WTC11 (cell line): ENCODE data around the gene ZBTB20. TPM values are rescaled to one million over a fixed set of nuclear protein-coding genes. Genes with fewer than 3 reads are reported as not detected.

Experiments
- ATAC-seq: fragments of 200-7000 bp; cut with Tn5 transposase; 2 replicates; pipeline ENCODE4 v1.10.0; 2021; ENCODE audit warnings: mild to moderate bottlenecking, moderate library complexity
- CTCF ChIA-PET: fragments of 300-600 bp; sonication (Branson Sonifier 250); formaldehyde crosslinking; loops from one replicate; lab custom pipeline; 2021; ENCODE audit warnings: antibody characterized with exemption; lab: Charles Lee
- POLR2A ChIA-PET: fragments of 350-600 bp; sonication (Branson Sonifier 250); formaldehyde crosslinking; loops from one replicate; lab custom pipeline; 2021; ENCODE audit warnings: antibody characterized with exemption; lab: Charles Lee
- DNase-seq: peaks from one replicate; pipeline ENCODE4 v3.0.0; 2021; ENCODE audit warnings: low spot score
- H3K27ac Mint-ChIP-seq: 2 replicates; pipeline ENCODE4 v1.8.0; 2021; ENCODE audit warnings: mixed read lengths
- H3K27me3 Mint-ChIP-seq: 2 replicates; pipeline ENCODE4 v1.8.0; 2021; ENCODE audit warnings: low read depth, mild to moderate bottlenecking, moderate library complexity, mixed read lengths
- H3K36me3 Mint-ChIP-seq: 2 replicates; pipeline ENCODE4 v1.8.0; 2021; ENCODE audit warnings: mixed read lengths
- H3K4me1 Mint-ChIP-seq: 2 replicates; pipeline ENCODE4 v1.8.0; 2022; ENCODE audit warnings: mixed read lengths
- H3K4me3 Mint-ChIP-seq: 2 replicates; pipeline ENCODE4 v1.8.0; 2021; ENCODE audit warnings: mild to moderate bottlenecking, moderate library complexity, mixed read lengths
- H3K9me3 Mint-ChIP-seq: 2 replicates; pipeline ENCODE4 v1.8.0; 2021; ENCODE audit warnings: mixed read lengths
- ATF3 ChIP-seq: sonication (generic); formaldehyde crosslinking; conservative IDR thresholded peaks from 2 replicates; pipeline ENCODE4 v1.8.1; 2022; ENCODE audit warnings: mild to moderate bottlenecking, missing genetic modification reagents
- CTCF ChIP-seq: fragments of 200-600 bp; IDR thresholded peaks from 2 replicates; pipeline ENCODE4 v1.8.0; 2022; ENCODE audit warnings: antibody characterized with exemption
- ELF4 ChIP-seq: sonication (generic); formaldehyde crosslinking; IDR thresholded peaks from 2 replicates; pipeline ENCODE4 v1.8.1; 2022; ENCODE audit warnings: low read depth, mild to moderate bottlenecking, moderate library complexity, missing genetic modification reagents
- ERG ChIP-seq: fragments of 250-450 bp; sonication (Bioruptor Pico); IDR thresholded peaks from 2 replicates; pipeline ENCODE4 v1.8.0; 2021; ENCODE audit warnings: mild to moderate bottlenecking
- ESRRA ChIP-seq: sonication (generic); formaldehyde crosslinking; IDR thresholded peaks from 2 replicates; pipeline ENCODE4 v1.8.1; 2022; ENCODE audit warnings: mild to moderate bottlenecking, missing genetic modification reagents, borderline replicate concordance
- GRHL2 ChIP-seq: fragments of 250-450 bp; sonication (Bioruptor Pico); IDR thresholded peaks from 2 replicates; pipeline ENCODE4 v1.8.0; 2022; ENCODE audit warnings: mild to moderate bottlenecking, moderate library complexity; ENCODE audit not compliant: insufficient replicate concordance, severe bottlenecking
- MAX ChIP-seq: sonication (generic); formaldehyde crosslinking; IDR thresholded peaks from 2 replicates; pipeline ENCODE4 v1.8.0; 2022; ENCODE audit warnings: mild to moderate bottlenecking, missing genetic modification reagents
- NFYB ChIP-seq: sonication (generic); formaldehyde crosslinking; conservative IDR thresholded peaks from 2 replicates; pipeline ENCODE4 v1.8.0; 2022; ENCODE audit warnings: low read depth, missing genetic modification reagents
- NR1H2 ChIP-seq: sonication (generic); formaldehyde crosslinking; IDR thresholded peaks from 2 replicates; pipeline ENCODE4 v1.9.0; 2021; ENCODE audit warnings: mild to moderate bottlenecking, moderate library complexity, missing genetic modification reagents
- OVOL2 ChIP-seq: fragments of 250-450 bp; sonication (Bioruptor Pico); IDR thresholded peaks from 2 replicates; pipeline ENCODE4 v1.9.0; 2021; ENCODE audit warnings: mild to moderate bottlenecking, borderline replicate concordance
- PRDM15 ChIP-seq: sonication (generic); formaldehyde crosslinking; IDR thresholded peaks from 2 replicates; pipeline ENCODE4 v1.8.0; 2022; ENCODE audit warnings: missing genetic modification reagents
- TCF7 ChIP-seq: sonication (generic); formaldehyde crosslinking; IDR thresholded peaks from 2 replicates; pipeline ENCODE4 v1.8.0; 2022; ENCODE audit warnings: mild to moderate bottlenecking, low read depth, missing genetic modification reagents, moderate library complexity
- ZBTB21 ChIP-seq: sonication (generic); formaldehyde crosslinking; IDR thresholded peaks from 2 replicates; pipeline ENCODE4 v1.8.1; 2023; ENCODE audit warnings: mild to moderate bottlenecking, missing genetic modification reagents, borderline replicate concordance
- ZBTB43 ChIP-seq: sonication (generic); formaldehyde crosslinking; IDR thresholded peaks from 2 replicates; pipeline ENCODE4 v1.8.1; 2023; ENCODE audit warnings: mild to moderate bottlenecking, missing genetic modification reagents
- ZNF219 ChIP-seq: sonication (generic); formaldehyde crosslinking; IDR thresholded peaks from 2 replicates; pipeline ENCODE4 v1.8.0; 2023; ENCODE audit warnings: missing genetic modification reagents, mild to moderate bottlenecking, borderline replicate concordance
- ZNF232 ChIP-seq: sonication (generic); formaldehyde crosslinking; IDR thresholded peaks from 2 replicates; pipeline ENCODE4 v1.8.0; 2022; ENCODE audit warnings: mild to moderate bottlenecking, missing genetic modification reagents
- ZNF423 ChIP-seq: fragments of 250-450 bp; sonication (Bioruptor Pico); IDR thresholded peaks from 2 replicates; pipeline ENCODE4 v2.1.2; 2022; ENCODE audit warnings: mild to moderate bottlenecking, moderate library complexity
- ZNF425 ChIP-seq: fragments of 250-450 bp; sonication (Bioruptor Pico); conservative IDR thresholded peaks from 2 replicates; pipeline ENCODE4 v1.9.0; 2021; ENCODE audit warnings: mild to moderate bottlenecking
- ZNF532 ChIP-seq: fragments of 250-450 bp; sonication (Bioruptor Pico); IDR thresholded peaks from 2 replicates; pipeline ENCODE4 v1.9.0; 2021; ENCODE audit warnings: mild to moderate bottlenecking, borderline replicate concordance
- total RNA-seq: library from RNA; stranded (reverse); gene quantifications from 3 replicates; pipeline ENCODE4 v1.2.3, GENCODE V29; 2021

The ZBTB20 gene
- total RNA-seq, 1 experiment from 2014 or later: 1.5 TPM

- TF ChIP-seq CTCF (no peak), ESRRA (CRISPR knock-in tag) (no peak), NFYB (no peak), ZNF232 (CRISPR knock-in tag) (no peak), ZBTB43 (CRISPR knock-in tag) (no peak), NR1H2 (no peak), ERG (no peak), ZNF219 (CRISPR knock-in tag) (no peak)
Observed at GRCh38 chr3:114861666-114862065, 285.4 kb downstream of the ZBTB20 start (continued).

GRCh38 chr3:114860531-114860930 is 286.6 kb downstream of the ZBTB20 start:
- H3K4me1 Mint-ChIP-seq: peaks cover 19% of the 10 kb centered on the region
- no peaks in the 10 kb centered on the region for H3K36me3 Mint-ChIP-seq
- no peak overlapping the region for H3K27ac Mint-ChIP-seq
- no peaks in the 10 kb centered on the region for H3K9me3 Mint-ChIP-seq
- DNase-seq: no peak
- peak; percentile 66 for ATAC-seq
- H3K4me3 Mint-ChIP-seq: no peak overlapping the region
- no peaks in the 10 kb centered on the region for H3K27me3 Mint-ChIP-seq
- ChIA-PET POLR2A (no interaction called here), CTCF (no interaction called here)
- TF ChIP-seq PRDM15 (CRISPR knock-in tag) (no peak), ZNF423 (CRISPR knock-in tag) (no peak), ERG (no peak), OVOL2 (CRISPR knock-in tag) (no peak), MAX (CRISPR knock-in tag) (no peak), ZNF532 (CRISPR knock-in tag) (no peak), ZNF425 (CRISPR knock-in tag) (no peak), ZBTB21 (no peak), ZNF232 (CRISPR knock-in tag) (no peak), TCF7 (CRISPR knock-in tag) (no peak), ATF3 (CRISPR knock-in tag) (no peak), ELF4 (CRISPR knock-in tag) (no peak), GRHL2 (CRISPR knock-in tag) (no peak)
